Neural cell (in vitro differentiated cells): Measurements from ENCODE around the gene GAPVD1.

Source experiments
- EP300 ChIP-seq: fragments of 450-650 bp; conservative IDR thresholded peaks from 2 replicates; pipeline ENCODE4 v1.6.1; 2014; ENCODE audit warnings: antibody characterized with exemption, mild to moderate bottlenecking, moderate library complexity; ENCODE audit not compliant: poor library complexity, severe bottlenecking
- EZH2 ChIP-seq: fragments of 200-600, 300-800 bp; shearing (Covaris generic), sonication (generic); IDR thresholded peaks from 2 replicates; pipeline ENCODE4 v1.6.1; 2014; ENCODE audit warnings: antibody characterized with exemption, low read length, borderline replicate concordance, mild to moderate bottlenecking; ENCODE audit not compliant: insufficient read depth, poor library complexity, severe bottlenecking
- POLR2AphosphoS5 ChIP-seq: IDR thresholded peaks from 2 replicates; pipeline ENCODE4 v1.6.1; 2012
- REST ChIP-seq: IDR thresholded peaks from 2 replicates; pipeline ENCODE4 v1.6.1; 2012; ENCODE audit warnings: borderline replicate concordance
- TF ChIP-seq, protein P1 (sequence below): fragments of 450-650 bp; IDR thresholded peaks from 2 replicates; pipeline ENCODE4 v1.5.1; 2014; ENCODE audit warnings: antibody characterized with exemption, mild to moderate bottlenecking, moderate library complexity; ENCODE audit not compliant: poor library complexity, severe bottlenecking

- TF ChIP-seq EP300 = no peak
- no peak for TF ChIP-seq EZH2
- TF ChIP-seq, protein P1, sequence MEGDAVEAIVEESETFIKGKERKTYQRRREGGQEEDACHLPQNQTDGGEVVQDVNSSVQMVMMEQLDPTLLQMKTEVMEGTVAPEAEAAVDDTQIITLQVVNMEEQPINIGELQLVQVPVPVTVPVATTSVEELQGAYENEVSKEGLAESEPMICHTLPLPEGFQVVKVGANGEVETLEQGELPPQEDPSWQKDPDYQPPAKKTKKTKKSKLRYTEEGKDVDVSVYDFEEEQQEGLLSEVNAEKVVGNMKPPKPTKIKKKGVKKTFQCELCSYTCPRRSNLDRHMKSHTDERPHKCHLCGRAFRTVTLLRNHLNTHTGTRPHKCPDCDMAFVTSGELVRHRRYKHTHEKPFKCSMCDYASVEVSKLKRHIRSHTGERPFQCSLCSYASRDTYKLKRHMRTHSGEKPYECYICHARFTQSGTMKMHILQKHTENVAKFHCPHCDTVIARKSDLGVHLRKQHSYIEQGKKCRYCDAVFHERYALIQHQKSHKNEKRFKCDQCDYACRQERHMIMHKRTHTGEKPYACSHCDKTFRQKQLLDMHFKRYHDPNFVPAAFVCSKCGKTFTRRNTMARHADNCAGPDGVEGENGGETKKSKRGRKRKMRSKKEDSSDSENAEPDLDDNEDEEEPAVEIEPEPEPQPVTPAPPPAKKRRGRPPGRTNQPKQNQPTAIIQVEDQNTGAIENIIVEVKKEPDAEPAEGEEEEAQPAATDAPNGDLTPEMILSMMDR = no peak
- no peak for TF ChIP-seq POLR2AphosphoS5
- TF ChIP-seq REST = no peak
Observed at GRCh38 chr9:125325826-125326225, 64.2 kb downstream of the GAPVD1 start.
